ENCODE data around the gene CHCT1.
"Not testable (repeated sequence)": the region's sequence is repeated elsewhere in the genome, so short reads cannot be mapped to it uniquely, and the experiment has no call there.

CHCT1 gene

GRCh38 chr17:60426596-60426995 lies 4.3 kb downstream of the CHCT1 start:
- no peak overlapping the region for H3K4me2 ChIP-seq (ENCODE audit: low read length)
- no peaks in the 10 kb centered on the region for H3K9me2 ChIP-seq (ENCODE audit: low read depth, low read length)
- no peak overlapping the region for H3K4me3 ChIP-seq (ENCODE audit: low read depth, low read length, poor library complexity, severe bottlenecking)
- no peak overlapping the region for H3K9ac ChIP-seq (ENCODE audit: low read length)
- TF ChIP-seq CTCF (IDR thresholded peaks at IDR 0.05; ENCODE audit: low read length), result no peak
- peaks cover 8% of the 10 kb centered on the region for H3K27me3 ChIP-seq (ENCODE audit: insufficient read depth, low read length)
- no peaks in the 10 kb centered on the region for H3F3A ChIP-seq (ENCODE audit: insufficient read depth, low read length)
- H3K9me3 ChIP-seq (ENCODE audit: low read length), result no peaks in the 10 kb centered on the region
- no peak overlapping the region for H2AFZ ChIP-seq (ENCODE audit: low read length)
- no peaks in the 10 kb centered on the region for H3K79me2 ChIP-seq (ENCODE audit: insufficient read depth, low read length)
- H3K36me3 ChIP-seq (ENCODE audit: insufficient read depth, low read length), result no peaks in the 10 kb centered on the region; the same call in 1 of the 2 replicates
- peaks cover 9% of the 10 kb centered on the region for H3K4me1 ChIP-seq (ENCODE audit: insufficient read depth, low read length, severe bottlenecking)
- no peaks in the 10 kb centered on the region for H4K20me1 ChIP-seq (ENCODE audit: insufficient read depth, low read length)
- no peak overlapping the region for H3K27ac ChIP-seq (ENCODE audit: low read depth, low read length, poor library complexity, severe bottlenecking)

GRCh38 chr17:60428491-60428890 lies 6.2 kb downstream of the CHCT1 start:
- H3K9me2 ChIP-seq (ENCODE audit: low read depth, low read length); H3K79me2 ChIP-seq (ENCODE audit: insufficient read depth, low read length); H3F3A ChIP-seq (ENCODE audit: insufficient read depth, low read length); H3K4me1 ChIP-seq (ENCODE audit: insufficient read depth, low read length, severe bottlenecking); H3K36me3 ChIP-seq (ENCODE audit: insufficient read depth, low read length); H3K4me3 ChIP-seq (ENCODE audit: low read depth, low read length, poor library complexity, severe bottlenecking); H3K4me2 ChIP-seq (ENCODE audit: low read length); H3K27me3 ChIP-seq (ENCODE audit: insufficient read depth, low read length); H3K27ac ChIP-seq (ENCODE audit: low read depth, low read length, poor library complexity, severe bottlenecking); H2AFZ ChIP-seq (ENCODE audit: low read length); H3K9ac ChIP-seq (ENCODE audit: low read length); H4K20me1 ChIP-seq (ENCODE audit: insufficient read depth, low read length): not testable (repeated sequence)
- peaks cover 10% of the 10 kb centered on the region for H3K9me3 ChIP-seq (ENCODE audit: low read length)

- H3K4me1 ChIP-seq (ENCODE audit: insufficient read depth, low read length, severe bottlenecking); H3K79me2 ChIP-seq (ENCODE audit: insufficient read depth, low read length); H4K20me1 ChIP-seq (ENCODE audit: insufficient read depth, low read length); H3K4me3 ChIP-seq (ENCODE audit: low read depth, low read length, poor library complexity, severe bottlenecking); H3K27ac ChIP-seq (ENCODE audit: low read depth, low read length, poor library complexity, severe bottlenecking); H3F3A ChIP-seq (ENCODE audit: insufficient read depth, low read length); H3K27me3 ChIP-seq (ENCODE audit: insufficient read depth, low read length); H3K9me2 ChIP-seq (ENCODE audit: low read depth, low read length); H3K36me3 ChIP-seq (ENCODE audit: insufficient read depth, low read length); H3K9ac ChIP-seq (ENCODE audit: low read length); H3K4me2 ChIP-seq (ENCODE audit: low read length); H2AFZ ChIP-seq (ENCODE audit: low read length): not testable (repeated sequence)
- H3K9me3 ChIP-seq (ENCODE audit: low read length), result peaks cover 10% of the 10 kb centered on the region
Observed at GRCh38 chr17:60430561-60430960, 8.3 kb downstream of the CHCT1 start.

- not testable (repeated sequence) for H3K9me2 ChIP-seq (ENCODE audit: low read depth, low read length); H3F3A ChIP-seq (ENCODE audit: insufficient read depth, low read length); H3K27ac ChIP-seq (ENCODE audit: low read depth, low read length, poor library complexity, severe bottlenecking); H2AFZ ChIP-seq (ENCODE audit: low read length); H3K4me3 ChIP-seq (ENCODE audit: low read depth, low read length, poor library complexity, severe bottlenecking); H3K4me2 ChIP-seq (ENCODE audit: low read length); H4K20me1 ChIP-seq (ENCODE audit: insufficient read depth, low read length); H3K79me2 ChIP-seq (ENCODE audit: insufficient read depth, low read length); H3K36me3 ChIP-seq (ENCODE audit: insufficient read depth, low read length); H3K27me3 ChIP-seq (ENCODE audit: insufficient read depth, low read length); H3K9ac ChIP-seq (ENCODE audit: low read length)
- H3K4me1 ChIP-seq (ENCODE audit: insufficient read depth, low read length, severe bottlenecking), result peaks cover 22% of the 10 kb centered on the region
- H3K9me3 ChIP-seq (ENCODE audit: low read length), result peaks cover 10% of the 10 kb centered on the region
Observed at GRCh38 chr17:60433021-60433997, 11.0 kb downstream of the CHCT1 start.

Measured in OCI-LY1 (cell line).